HepG2 (cell line): ENCODE results near the gene C11orf42. TPM values are rescaled to one million over a fixed set of nuclear protein-coding genes. Genes with fewer than 3 reads are reported as not detected.

Experiments used
- ATAC-seq: fragments of 200-7000 bp; cut with Tn5 transposase; 3 replicates; pipeline ENCODE4 v1.9.1; 2020; ENCODE audit warnings: mild to moderate bottlenecking, moderate library complexity
- BruUV-seq: library from RNA; stranded (reverse); fragments of 400-500 nt; replicated peaks from 2 replicates; lab custom pipeline; 2021; lab: Mats Ljungman, UMichigan
- CTCF ChIA-PET: fragments of 300-600 bp; formaldehyde crosslinking; extraction: SDS; loops from one replicate; lab custom pipeline; 2021; ENCODE audit warnings: low total read pairs, inconsistent platforms, low intra/inter-chr PET ratio; lab: Yijun Ruan, JAX
- POLR2A ChIA-PET: fragments of 350-600 bp; sonication (Branson Sonifier 250); formaldehyde crosslinking; loops from one replicate; lab custom pipeline; 2020; ENCODE audit warnings: antibody characterized with exemption, inconsistent platforms; lab: Yijun Ruan, JAX
- DNase-seq: peaks from one replicate; pipeline ENCODE4 v3.0.0-alpha.2; 2015; ENCODE audit warnings: low spot score
- FAIRE-seq: peaks from 3 replicates; lab custom pipeline; 2011; peaks lifted over from hg19 to GRCh38; lab: Jason Lieb, UNC
- H2AFZ ChIP-seq: one replicate; pipeline ENCODE4 v1.6.1; 2011; ENCODE audit warnings: low read length, inconsistent platforms
- H3K27ac ChIP-seq: fragments of 300-600 bp; 3 replicates; pipeline ENCODE4 v1.8.0; 2011; ENCODE audit warnings: mixed run types, mild to moderate bottlenecking, mixed read lengths, low read length, inconsistent platforms; ENCODE audit not compliant: insufficient read depth; ENCODE audit errors: extremely low read length
- H3K27me3 ChIP-seq, 2 experiments: fragments of 200-600 bp in 1 of 2; 2 replicates in 1 of 2; 3 replicates in 1 of 2; pipeline versions ENCODE4 v1.6.0 to v1.8.0; 2011; ENCODE audit warnings: low read length in 2 of 2, mild to moderate bottlenecking in 2 of 2, moderate library complexity in 2 of 2, inconsistent platforms in 1 of 2; ENCODE audit not compliant: insufficient read depth in 2 of 2, control insufficient read depth in 1 of 2
- H3K36me3 ChIP-seq, 2 experiments: fragments of 200-600 bp in 1 of 2; replicated peaks in 1 of 2; 2 replicates in 1 of 2; 3 replicates in 1 of 2; pipeline versions ENCODE4 v1.5.1 to v1.8.0; 2011; ENCODE audit warnings: low read length in 2 of 2, inconsistent platforms in 1 of 2; ENCODE audit not compliant: insufficient read depth in 2 of 2, control insufficient read depth in 1 of 2
- H3K4me1 ChIP-seq: 2 replicates; pipeline ENCODE4 v1.5.1; 2012; ENCODE audit warnings: low read length, inconsistent platforms; ENCODE audit not compliant: insufficient read depth
- H3K4me2 ChIP-seq: 2 replicates; pipeline ENCODE4 v1.6.0; 2011; ENCODE audit warnings: low read depth, low read length, inconsistent platforms
- H3K4me3 ChIP-seq, 3 experiments: fragments of 200-600 bp in 1 of 3; sonication (generic), shearing (Covaris generic) in 1 of 3; replicated peaks in 1 of 3; 2 replicates each; pipeline ENCODE4 v1.5.1; 2011 to 2016; ENCODE audit warnings: low read length in 3 of 3, inconsistent platforms in 2 of 3, low read depth in 2 of 3, mild to moderate bottlenecking in 2 of 3, control low read depth in 1 of 3, mixed read lengths in 1 of 3; ENCODE audit not compliant: insufficient read depth in 1 of 3
- H3K79me2 ChIP-seq: one replicate; pipeline ENCODE4 v1.6.1; 2011; ENCODE audit warnings: low read length, inconsistent platforms; ENCODE audit not compliant: insufficient read depth
- H3K9ac ChIP-seq: 2 replicates; pipeline ENCODE4 v1.6.0; 2011; ENCODE audit warnings: mild to moderate bottlenecking, low read depth, low read length, inconsistent platforms; ENCODE audit not compliant: insufficient read depth
- H3K9me3 ChIP-seq: 2 replicates; pipeline ENCODE4 v1.5.1; 2012; ENCODE audit warnings: mild to moderate bottlenecking, low read length
- H4K20me1 ChIP-seq: 2 replicates; pipeline ENCODE4 v1.6.0; 2011; ENCODE audit warnings: inconsistent platforms, mild to moderate bottlenecking, low read length, moderate library complexity; ENCODE audit not compliant: insufficient read depth
- AGO2 ChIP-seq: fragments of 200-400 bp; formaldehyde crosslinking; optimal IDR thresholded peaks from 2 replicates; pipeline ENCODE3; 2017; ENCODE audit warnings: mild to moderate bottlenecking, low read depth, low read length, moderate library complexity
- AHR ChIP-seq: IDR thresholded peaks from 2 replicates; pipeline ENCODE4 v1.6.1; 2018; ENCODE audit warnings: missing genetic modification reagents, missing compliant biosample characterization
- HOXA9 ChIP-seq: sonication (generic); formaldehyde crosslinking; IDR thresholded peaks from 2 replicates; pipeline ENCODE4 v1.8.1; 2022; ENCODE audit warnings: missing genetic modification reagents, mild to moderate bottlenecking, moderate library complexity, borderline replicate concordance
- MAFG ChIP-seq: sonication (generic); formaldehyde crosslinking; IDR thresholded peaks from 2 replicates; pipeline ENCODE4 v1.5.1; 2020; ENCODE audit warnings: mild to moderate bottlenecking, missing genetic modification reagents
- MEF2D ChIP-seq: sonication (generic); formaldehyde crosslinking; IDR thresholded peaks from 2 replicates; pipeline ENCODE4 v1.5.1; 2020; ENCODE audit warnings: mild to moderate bottlenecking, missing genetic modification reagents
- POLR2AphosphoS2 ChIP-seq: IDR thresholded peaks from 2 replicates; pipeline ENCODE4 v1.6.1; 2011; ENCODE audit warnings: low read depth, low read length, improper control_type of control experiment
- RXRB ChIP-seq: IDR thresholded peaks from 2 replicates; pipeline ENCODE4 v1.6.1; 2016; ENCODE audit warnings: borderline replicate concordance, missing genetic modification reagents, missing compliant biosample characterization
- SMARCE1 ChIP-seq: fragments of 450-650 bp; IDR thresholded peaks from 2 replicates; pipeline ENCODE4 v1.6.1; 2017; ENCODE audit warnings: borderline replicate concordance
- U2AF2 ChIP-seq: fragments of 200-400 bp; formaldehyde crosslinking; IDR thresholded peaks from 2 replicates; pipeline ENCODE4 v1.6.1; 2017; ENCODE audit warnings: low read depth, mild to moderate bottlenecking, low read length
- ZNF225 ChIP-seq: sonication (generic); formaldehyde crosslinking; IDR thresholded peaks from 2 replicates; pipeline ENCODE4 v1.4.0; 2020; ENCODE audit warnings: mild to moderate bottlenecking, missing genetic modification reagents
- ZNF510 ChIP-seq: sonication (generic); formaldehyde crosslinking; IDR thresholded peaks from 2 replicates; pipeline ENCODE4 v1.4.0; 2020; ENCODE audit warnings: low read depth, mild to moderate bottlenecking, missing genetic modification reagents
- ZNF550 ChIP-seq: sonication (generic); formaldehyde crosslinking; IDR thresholded peaks from 2 replicates; pipeline ENCODE4 v1.4.0; 2020; ENCODE audit warnings: mild to moderate bottlenecking, missing genetic modification reagents, borderline replicate concordance
- ZNF567 ChIP-seq: sonication (generic); formaldehyde crosslinking; IDR thresholded peaks from 2 replicates; pipeline ENCODE4 v1.8.1; 2023; ENCODE audit warnings: mild to moderate bottlenecking, missing genetic modification reagents, borderline replicate concordance
- ZNF703 ChIP-seq: sonication (generic); formaldehyde crosslinking; IDR thresholded peaks from 2 replicates; pipeline ENCODE4 v1.5.1; 2020; ENCODE audit warnings: missing genetic modification reagents, mild to moderate bottlenecking, moderate library complexity, borderline replicate concordance
- ZNF720 ChIP-seq: sonication (generic); formaldehyde crosslinking; IDR thresholded peaks from 2 replicates; pipeline ENCODE4 v1.4.0; 2020; ENCODE audit warnings: missing genetic modification reagents
- WGBS: methylation state at CpG from one replicate; pipeline ENCODE4 v1.1.6; 2017; ENCODE audit warnings: low lambda C conversion rate; 5-methylcytosine and 5-hydroxymethylcytosine counted together
- in situ Hi-C: cut with HindIII; loops from 2 replicates; pipeline ENCODE4 v1.10.0; 2017; ENCODE audit warnings: low pct_unique_long_range_greater_than_20kb; ENCODE audit not compliant: extremely low pct_ligation_motif_present
- intact Hi-C: fragments of 100-400 bp; cut with micrococcal nuclease; formaldehyde crosslinking; loops from one replicate; pipeline ENCODE4 v1.10.0; 2022; ENCODE audit not compliant: unreplicated experiment
- polyA plus RNA-seq, 8 experiments: library from polyadenylated mRNA; depleted of rRNA in 3 of 8; stranded (reverse) in 7 of 8; unstranded in 1 of 8; fragments of >200 nt; fragmentation: Illumina TruSeq in 4 of 8; extraction: Trizol in 4 of 8; gene quantifications; 2 replicates each; pipeline versions ENCODE4 v1.2.1 to v1.2.3, GENCODE V29; 2011 to 2016; ENCODE audit warnings: low read depth in 4 of 8, missing spikeins in 1 of 8, mixed read lengths in 1 of 8; ENCODE audit not compliant: insufficient read depth in 1 of 8
- total RNA-seq, 5 experiments: library from RNA; depleted of rRNA; stranded (reverse); fragments of >200 nt; fragmentation: Illumina TruSeq; extraction: Trizol; gene quantifications; 2 replicates each; pipeline ENCODE4 v1.2.3, GENCODE V29; 2016; ENCODE audit warnings: low read depth in 1 of 5
- TF ChIP-seq, protein P1 (sequence below): sonication (generic); formaldehyde crosslinking; IDR thresholded peaks from 2 replicates; pipeline ENCODE4 v1.4.0; 2020; ENCODE audit warnings: mild to moderate bottlenecking, missing genetic modification reagents, borderline replicate concordance
- TF ChIP-seq, protein P2 (sequence below): sonication (generic); formaldehyde crosslinking; IDR thresholded peaks from 2 replicates; pipeline ENCODE4 v1.4.0; 2020; ENCODE audit warnings: missing genetic modification reagents, mild to moderate bottlenecking, borderline replicate concordance
- TF ChIP-seq, protein P3 (sequence below): sonication (generic); formaldehyde crosslinking; IDR thresholded peaks from 2 replicates; pipeline ENCODE4 v1.5.0; 2020; ENCODE audit warnings: missing genetic modification reagents

The C11orf42 gene
- total and polyA plus RNA-seq, 2 of the 13 experiments (the other 11 are each of a cell fraction or from before 2014, with no cell fraction given), result not detected

DNA sequence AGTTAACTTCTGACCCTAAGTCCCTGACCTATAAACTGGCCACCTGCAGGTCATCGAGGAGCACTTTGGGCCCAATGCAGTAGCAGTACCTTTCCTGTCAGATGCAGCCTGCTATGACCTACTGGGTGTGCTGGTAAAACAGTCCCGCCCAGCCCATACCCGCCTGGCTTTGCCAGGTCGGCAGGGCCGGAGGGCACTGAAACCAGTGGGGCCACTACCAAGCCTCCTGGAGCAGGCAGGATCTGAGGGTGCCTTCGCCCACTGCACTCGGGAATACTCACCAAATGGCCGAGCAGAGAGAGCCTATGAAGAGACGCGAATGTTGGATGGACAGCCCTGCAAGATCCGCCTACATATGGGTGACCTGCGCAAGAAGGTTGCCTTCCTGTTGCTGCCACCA is 4.4 kb downstream of the C11orf42 start (continued):
- TF ChIP-seq, protein P1, sequence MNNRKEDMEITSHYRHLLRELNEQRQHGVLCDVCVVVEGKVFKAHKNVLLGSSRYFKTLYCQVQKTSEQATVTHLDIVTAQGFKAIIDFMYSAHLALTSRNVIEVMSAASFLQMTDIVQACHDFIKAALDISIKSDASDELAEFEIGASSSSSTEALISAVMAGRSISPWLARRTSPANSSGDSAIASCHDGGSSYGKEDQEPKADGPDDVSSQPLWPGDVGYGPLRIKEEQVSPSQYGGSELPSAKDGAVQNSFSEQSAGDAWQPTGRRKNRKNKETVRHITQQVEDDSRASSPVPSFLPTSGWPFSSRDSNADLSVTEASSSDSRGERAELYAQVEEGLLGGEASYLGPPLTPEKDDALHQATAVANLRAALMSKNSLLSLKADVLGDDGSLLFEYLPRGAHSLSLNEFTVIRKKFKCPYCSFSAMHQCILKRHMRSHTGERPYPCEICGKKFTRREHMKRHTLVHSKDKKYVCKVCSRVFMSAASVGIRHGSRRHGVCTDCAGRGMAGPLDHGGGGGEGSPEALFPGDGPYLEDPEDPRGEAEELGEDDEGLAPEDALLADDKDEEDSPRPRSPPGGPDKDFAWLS (CRISPR knock-in tag), result no peak
- TF ChIP-seq, protein P2, sequence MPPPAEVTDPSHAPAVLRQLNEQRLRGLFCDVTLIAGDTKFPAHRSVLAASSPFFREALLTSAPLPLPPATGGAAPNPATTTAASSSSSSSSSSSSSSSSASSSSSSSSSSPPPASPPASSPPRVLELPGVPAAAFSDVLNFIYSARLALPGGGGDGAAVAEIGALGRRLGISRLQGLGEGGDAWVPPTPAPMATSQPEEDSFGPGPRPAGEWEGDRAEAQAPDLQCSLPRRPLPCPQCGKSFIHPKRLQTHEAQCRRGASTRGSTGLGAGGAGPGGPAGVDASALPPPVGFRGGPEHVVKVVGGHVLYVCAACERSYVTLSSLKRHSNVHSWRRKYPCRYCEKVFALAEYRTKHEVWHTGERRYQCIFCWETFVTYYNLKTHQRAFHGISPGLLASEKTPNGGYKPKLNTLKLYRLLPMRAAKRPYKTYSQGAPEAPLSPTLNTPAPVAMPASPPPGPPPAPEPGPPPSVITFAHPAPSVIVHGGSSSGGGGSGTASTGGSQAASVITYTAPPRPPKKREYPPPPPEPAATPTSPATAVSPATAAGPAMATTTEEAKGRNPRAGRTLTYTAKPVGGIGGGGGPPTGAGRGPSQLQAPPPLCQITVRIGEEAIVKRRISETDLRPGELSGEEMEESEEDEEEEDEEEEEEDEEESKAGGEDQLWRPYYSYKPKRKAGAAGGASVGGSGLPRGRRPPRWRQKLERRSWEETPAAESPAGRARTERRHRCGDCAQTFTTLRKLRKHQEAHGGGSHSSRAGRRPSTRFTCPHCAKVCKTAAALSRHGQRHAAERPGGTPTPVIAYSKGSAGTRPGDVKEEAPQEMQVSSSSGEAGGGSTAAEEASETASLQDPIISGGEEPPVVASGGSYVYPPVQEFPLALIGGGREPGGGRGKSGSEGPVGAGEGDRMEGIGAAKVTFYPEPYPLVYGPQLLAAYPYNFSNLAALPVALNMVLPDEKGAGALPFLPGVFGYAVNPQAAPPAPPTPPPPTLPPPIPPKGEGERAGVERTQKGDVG (CRISPR knock-in tag), result no peak
- TF ChIP-seq ZNF567 (no peak), ZNF550 (CRISPR knock-in tag) (no peak)

DNA sequence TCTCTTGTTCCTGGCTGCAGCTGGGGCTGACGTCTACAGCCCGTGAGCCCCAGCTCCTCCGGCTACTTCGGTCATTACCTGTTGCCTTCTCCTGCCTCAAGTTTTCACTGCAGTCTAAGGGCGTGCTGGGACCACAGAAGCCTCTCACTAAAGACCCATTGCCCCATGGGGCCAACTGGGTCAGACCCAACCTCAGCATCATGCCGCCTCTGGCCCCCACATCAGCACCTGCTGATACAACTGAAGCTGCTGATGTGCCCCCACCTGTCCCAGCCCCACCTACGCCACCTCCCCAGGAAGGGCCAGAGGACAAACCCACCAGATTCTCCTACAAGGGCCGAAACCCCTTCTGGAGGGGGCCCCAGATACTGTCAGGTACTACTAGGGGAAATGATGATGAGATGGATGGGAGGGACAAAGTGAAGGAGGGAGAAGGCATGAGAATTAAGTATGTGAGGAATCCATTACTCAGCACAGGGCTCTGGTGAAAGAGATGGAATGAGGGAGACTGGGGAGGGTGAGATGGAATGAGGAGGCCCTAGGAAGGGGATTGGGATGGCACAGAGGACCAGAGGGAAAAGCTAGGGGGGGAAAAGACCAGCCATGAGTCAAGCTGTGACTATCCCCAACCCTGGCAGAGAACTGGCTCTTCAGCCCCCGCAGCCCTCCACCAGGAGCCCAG is 5.1 kb downstream of the C11orf42 start:
- no peaks in the 10 kb centered on the region for H3K4me1 ChIP-seq
- H2AFZ ChIP-seq, result no peak overlapping the region
- intact Hi-C loops, result no loop called here
- H3K27ac ChIP-seq, result no peak overlapping the region
- ATAC-seq, result no peak
- no peak for FAIRE-seq
- 100% methylated on average over 8 of the region's 9 CpGs for WGBS
- TF ChIP-seq ZNF510 (no peak), ZNF703 (CRISPR knock-in tag) (no peak), HOXA9 (CRISPR knock-in tag) (no peak), RXRB (CRISPR knock-in tag) (no peak), ZNF225 (CRISPR knock-in tag) (no peak), U2AF2 (no peak), MEF2D (CRISPR knock-in tag) (no peak), SMARCE1 (no peak), AHR (CRISPR knock-in tag) (no peak), MAFG (CRISPR knock-in tag) (no peak), POLR2AphosphoS2 (no peak), AGO2 (no peak), ZNF720 (CRISPR knock-in tag) (no peak)
- TF ChIP-seq, protein P3, sequence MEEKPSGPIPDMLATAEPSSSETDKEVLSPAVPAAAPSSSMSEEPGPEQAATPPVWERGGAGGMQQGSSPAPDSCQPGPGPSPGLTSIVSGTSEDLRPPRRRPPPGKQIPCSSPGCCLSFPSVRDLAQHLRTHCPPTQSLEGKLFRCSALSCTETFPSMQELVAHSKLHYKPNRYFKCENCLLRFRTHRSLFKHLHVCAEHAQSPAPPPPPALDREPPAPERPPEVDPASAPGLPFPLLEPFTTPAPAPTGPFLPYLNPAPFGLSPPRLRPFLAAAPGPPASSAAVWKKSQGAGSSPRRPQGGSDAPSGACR (CRISPR knock-in tag), result no peak
- peaks cover 8 to 34% of the 10 kb centered on the region in 2 experiments; a peak in 2 of 5 replicates for H3K36me3 ChIP-seq
- no peak overlapping the region for H3K4me3 ChIP-seq
- no TSS peak for BruUV-seq
- CTCF ChIA-PET, result no interaction called here
- no peaks in the 10 kb centered on the region for H4K20me1 ChIP-seq
- no peaks in the 10 kb centered on the region for H3K27me3 ChIP-seq
- no peak for DNase-seq
- no peak overlapping the region for H3K9ac ChIP-seq
- H3K4me2 ChIP-seq, result no peak overlapping the region
- H3K79me2 ChIP-seq, result no peaks in the 10 kb centered on the region
- POLR2A ChIA-PET, result no interaction called here
- in situ Hi-C loops, result no loop called here
- no peaks in the 10 kb centered on the region for H3K9me3 ChIP-seq
